Activated T-cell treated with anti-CD3 and anti-CD28 coated beads, Interleukin-2, amount 50 U/mL, for 24 hours (primary cell): ENCODE data around the gene SLAMF1.
"Not testable (repeated sequence)": the region's sequence is repeated elsewhere in the genome, so short reads cannot be mapped to it uniquely, and the experiment has no call there.

Experiments used
- DNase-seq: peaks from one replicate; pipeline ENCODE4 v3.0.0-alpha.2; 2020
- H3K27ac Mint-ChIP-seq: 2 replicates; pipeline ENCODE4 v1.8.0; 2020; ENCODE audit warnings: mild to moderate bottlenecking, mixed read lengths
- H3K27me3 Mint-ChIP-seq: 2 replicates; pipeline ENCODE4 v1.8.0; 2020; ENCODE audit warnings: mixed read lengths
- H3K36me3 Mint-ChIP-seq: 2 replicates; pipeline ENCODE4 v1.8.0; 2020; ENCODE audit warnings: low read depth, mixed read lengths
- H3K4me1 Mint-ChIP-seq: 2 replicates; pipeline ENCODE4 v1.8.0; 2020; ENCODE audit warnings: low read depth, mixed read lengths
- H3K4me3 Mint-ChIP-seq: 2 replicates; pipeline ENCODE4 v1.8.0; 2020; ENCODE audit warnings: mild to moderate bottlenecking, moderate library complexity, mixed read lengths
- H3K9me3 Mint-ChIP-seq: 2 replicates; pipeline ENCODE4 v1.8.0; 2020; ENCODE audit warnings: mixed read lengths

The SLAMF1 gene

DNA sequence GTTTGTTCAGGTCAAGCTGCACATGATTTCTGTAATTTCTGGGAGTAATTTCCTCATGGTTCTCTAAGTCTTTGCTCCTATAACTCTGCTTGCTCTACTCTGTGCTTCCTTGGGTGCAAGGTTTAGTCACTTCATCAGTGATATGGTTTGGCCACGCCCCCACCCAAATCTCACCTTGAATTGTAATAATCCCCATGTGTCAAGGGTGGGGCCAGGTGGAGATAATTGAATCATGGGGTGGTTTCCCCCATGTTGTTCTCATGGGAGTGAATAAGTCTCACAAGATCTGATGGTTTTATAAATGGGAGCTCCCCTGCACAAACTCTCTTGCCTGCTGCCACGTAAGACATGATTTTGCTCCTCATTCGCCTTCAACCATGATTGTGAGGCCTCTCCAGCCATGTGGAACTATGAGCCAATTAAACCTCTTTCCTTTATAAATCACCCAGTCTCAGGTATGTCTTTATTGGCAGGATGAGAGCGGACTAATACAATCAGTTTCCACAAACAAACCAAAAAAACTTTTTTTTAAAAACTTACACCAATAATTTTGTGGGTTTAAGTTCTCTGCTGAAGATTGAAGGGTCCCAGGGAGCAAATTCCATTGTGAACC, 19.1 kb downstream of the SLAMF1 start:
- not testable (repeated sequence) for DNase-seq, H3K9me3 Mint-ChIP-seq, H3K27me3 Mint-ChIP-seq
- peaks cover 98% of the 10 kb centered on the region for H3K36me3 Mint-ChIP-seq
- H3K4me3 Mint-ChIP-seq, result peak overlapping the region; percentile 63
- H3K4me1 Mint-ChIP-seq, result peaks cover 98% of the 10 kb centered on the region
- peak overlapping the region; percentile 98 for H3K27ac Mint-ChIP-seq

DNA sequence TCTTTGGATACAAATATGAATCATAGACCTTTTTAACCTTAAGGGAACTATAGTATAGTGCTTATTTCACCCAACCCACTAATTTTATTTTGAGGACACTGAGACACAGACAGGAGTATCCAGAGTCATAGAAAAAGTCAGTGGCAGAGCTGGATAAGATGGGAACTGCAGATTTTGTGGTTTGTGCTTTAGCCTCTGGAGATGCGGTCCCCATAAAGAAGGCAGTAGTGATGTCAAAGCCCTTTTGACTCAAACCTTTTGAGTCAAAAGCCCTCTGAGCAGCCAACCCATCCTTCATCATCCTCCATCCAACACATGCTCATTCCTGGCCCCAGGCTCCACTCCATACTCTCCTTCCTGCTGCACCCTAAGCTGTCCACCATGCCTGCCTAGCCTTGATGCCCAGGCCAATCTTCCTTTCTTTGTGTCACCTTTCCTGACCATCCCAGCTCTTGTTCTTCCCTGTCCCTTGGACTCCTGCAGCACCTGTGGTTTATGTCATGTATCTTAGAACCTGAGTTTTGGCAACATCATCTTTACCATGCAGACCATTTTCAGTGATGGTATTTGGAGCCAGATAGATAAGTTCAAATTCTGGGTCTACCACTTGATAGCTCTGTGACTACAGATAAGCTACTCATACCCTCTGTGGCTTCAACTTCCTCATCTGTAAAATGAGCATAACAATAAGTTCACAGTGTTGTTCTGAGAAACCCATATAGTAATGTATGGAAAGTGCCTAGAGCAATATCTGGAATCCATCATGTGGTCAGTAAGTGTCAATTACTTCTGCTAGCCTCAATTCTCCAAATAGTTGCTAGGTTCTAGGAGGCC, 20.1 kb downstream of the SLAMF1 start:
- peaks cover 2% of the 10 kb centered on the region for H3K9me3 Mint-ChIP-seq
- H3K4me3 Mint-ChIP-seq, result peak overlapping the region; percentile 63
- H3K36me3 Mint-ChIP-seq, result peaks cover 99% of the 10 kb centered on the region
- no peak for DNase-seq
- no peaks in the 10 kb centered on the region for H3K27me3 Mint-ChIP-seq
- H3K27ac Mint-ChIP-seq, result peak overlapping the region; percentile 98
- peaks cover 100% of the 10 kb centered on the region for H3K4me1 Mint-ChIP-seq

DNA sequence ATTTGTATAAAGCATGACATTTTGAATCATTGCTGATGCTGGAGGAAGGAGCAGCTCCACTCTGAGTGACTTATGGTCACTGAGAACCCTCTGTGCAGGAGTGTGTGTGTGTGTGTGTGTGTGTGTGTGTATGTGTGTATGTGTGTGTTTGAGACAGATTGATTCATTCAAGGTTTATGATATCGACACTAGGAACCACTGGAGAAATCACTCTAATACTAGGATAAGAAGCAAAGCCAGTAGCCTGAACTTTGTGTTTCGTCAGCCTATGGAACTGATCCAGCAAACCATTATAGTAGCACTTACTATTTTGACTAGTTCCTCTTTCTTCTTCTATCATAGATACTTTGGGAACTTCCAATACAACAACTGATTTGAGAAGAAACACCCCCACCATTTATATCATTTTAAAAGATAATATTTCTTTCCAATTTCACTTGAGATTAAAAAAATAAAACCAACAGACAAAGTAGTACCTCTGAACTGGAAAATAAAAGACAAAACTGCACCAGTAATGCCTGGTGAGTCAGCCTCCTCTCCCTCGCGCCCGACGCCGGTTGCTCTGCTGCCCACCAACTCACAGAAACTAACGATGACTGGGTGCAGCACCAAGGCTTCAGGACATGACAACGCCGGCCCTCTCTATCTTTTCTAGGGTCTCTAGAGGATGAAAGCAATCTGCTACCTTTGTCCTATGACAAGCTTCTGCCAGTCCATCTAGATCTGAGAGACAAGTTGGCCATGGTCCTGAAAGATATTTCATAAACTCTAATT, 20.9 kb downstream of the SLAMF1 start:
- DNase-seq, result peak; percentile 76
- H3K9me3 Mint-ChIP-seq, result peaks cover 2% of the 10 kb centered on the region
- H3K4me1 Mint-ChIP-seq, result peaks cover 100% of the 10 kb centered on the region
- H3K27me3 Mint-ChIP-seq, result no peaks in the 10 kb centered on the region
- H3K36me3 Mint-ChIP-seq, result peaks cover 99% of the 10 kb centered on the region
- peak overlapping the region; percentile 63 for H3K4me3 Mint-ChIP-seq
- peak overlapping the region; percentile 98 for H3K27ac Mint-ChIP-seq

DNA sequence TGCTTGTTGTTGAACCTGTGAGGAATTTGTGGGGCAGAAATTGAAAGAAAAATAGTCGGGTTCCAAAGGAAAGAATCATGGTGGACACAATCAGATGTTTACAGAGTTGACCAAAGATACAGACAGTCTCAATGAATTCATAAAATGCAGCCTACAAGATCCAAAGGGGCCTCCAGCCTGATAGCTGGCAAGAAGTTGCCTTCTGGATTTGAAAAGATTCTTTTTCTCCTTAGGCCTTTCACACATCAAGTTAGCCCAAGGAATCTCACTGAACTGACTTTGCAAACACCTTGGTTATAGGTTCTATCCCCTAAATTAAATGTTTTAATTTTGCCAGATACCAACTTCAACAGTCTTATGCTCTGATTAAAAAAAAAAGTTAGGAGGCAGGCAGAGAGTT, 21.5 kb downstream of the SLAMF1 start:
- Mint-ChIP-seq H3K27me3 (no peaks in the 10 kb centered on the region), H3K4me1 (peaks cover 97% of the 10 kb centered on the region), H3K9me3 (peaks cover 2% of the 10 kb centered on the region), H3K27ac (peak overlapping the region; percentile 98), H3K36me3 (peaks cover 97% of the 10 kb centered on the region), H3K4me3 (peak overlapping the region; percentile 63)
- DNase-seq, result no peak

DNA sequence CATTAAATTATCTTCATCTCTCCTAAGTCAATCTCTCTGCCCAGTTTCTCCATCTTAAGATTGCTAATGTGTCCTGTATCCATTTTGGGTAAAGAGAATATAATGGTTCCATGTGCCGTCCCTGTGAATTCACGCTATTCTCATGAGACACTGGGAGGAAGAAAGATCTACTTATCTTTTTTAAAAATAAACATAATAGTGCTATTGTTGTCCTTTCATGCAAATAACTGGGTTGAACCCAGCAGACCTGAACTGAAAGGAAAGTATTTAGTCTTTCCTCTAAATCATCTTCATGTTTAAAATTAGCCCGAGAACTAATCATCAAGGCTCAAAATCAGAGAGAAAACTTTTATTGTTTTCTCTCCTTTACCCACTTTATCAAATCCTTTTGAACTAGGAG, 22.4 kb downstream of the SLAMF1 start:
- peak overlapping the region; percentile 63 for H3K4me3 Mint-ChIP-seq

DNA sequence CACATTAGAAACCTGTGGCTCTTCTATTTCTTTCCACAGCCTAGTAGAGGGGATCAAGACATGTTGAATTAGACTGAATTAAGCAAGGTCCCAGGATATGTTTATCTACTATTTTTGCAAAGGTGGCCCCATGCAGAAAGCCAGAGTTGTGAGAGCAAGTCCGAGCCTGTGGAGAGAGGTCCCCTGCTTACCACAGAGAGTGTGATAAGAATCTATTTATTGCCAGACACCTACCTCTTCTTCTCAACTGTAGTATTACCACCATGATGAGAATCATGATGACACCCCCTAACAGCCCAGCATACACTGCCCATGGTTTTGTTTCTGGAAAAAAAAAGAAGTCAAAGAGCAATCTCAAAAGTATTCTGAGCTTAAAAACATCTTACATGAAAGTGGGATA, 23.0 kb downstream of the SLAMF1 start:
- no peak for DNase-seq
- Mint-ChIP-seq H3K9me3 (peaks cover 2% of the 10 kb centered on the region), H3K27me3 (no peaks in the 10 kb centered on the region), H3K4me1 (peaks cover 96% of the 10 kb centered on the region), H3K4me3 (peak overlapping the region; percentile 63), H3K36me3 (peaks cover 96% of the 10 kb centered on the region), H3K27ac (peak overlapping the region; percentile 98)

More for the DNA sequence above, 22.4 kb downstream of the SLAMF1 start:
- Mint-ChIP-seq H3K4me1 (peaks cover 96% of the 10 kb centered on the region), H3K9me3 (peaks cover 2% of the 10 kb centered on the region), H3K27ac (peak overlapping the region; percentile 98), H3K27me3 (no peaks in the 10 kb centered on the region), H3K36me3 (peaks cover 96% of the 10 kb centered on the region)
- no peak for DNase-seq

DNA sequence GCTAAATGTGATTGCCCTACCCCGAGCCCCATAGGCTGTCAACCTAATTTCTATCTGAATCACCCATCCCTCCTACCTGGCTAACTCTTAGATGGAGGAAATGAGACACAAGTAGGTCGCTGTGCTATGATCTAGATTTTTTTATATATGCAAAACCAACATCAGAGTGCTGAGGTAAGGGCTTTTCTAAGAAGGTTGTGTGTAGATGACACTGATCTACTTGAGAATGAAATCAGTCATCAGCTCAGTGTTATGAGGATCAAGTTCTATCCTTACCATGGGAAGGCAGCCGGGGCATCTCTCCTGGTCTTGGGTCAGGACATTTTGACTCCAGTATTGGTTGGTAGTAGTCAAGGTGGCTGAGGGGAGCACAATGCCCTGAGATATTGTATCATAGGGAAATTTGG, 23.6 kb downstream of the SLAMF1 start:
- DNase-seq, result no peak
- Mint-ChIP-seq H3K9me3 (peaks cover 2% of the 10 kb centered on the region), H3K4me3 (peak overlapping the region; percentile 63), H3K36me3 (peaks cover 95% of the 10 kb centered on the region), H3K27me3 (no peaks in the 10 kb centered on the region), H3K4me1 (peaks cover 94% of the 10 kb centered on the region), H3K27ac (peak overlapping the region; percentile 98)

DNA sequence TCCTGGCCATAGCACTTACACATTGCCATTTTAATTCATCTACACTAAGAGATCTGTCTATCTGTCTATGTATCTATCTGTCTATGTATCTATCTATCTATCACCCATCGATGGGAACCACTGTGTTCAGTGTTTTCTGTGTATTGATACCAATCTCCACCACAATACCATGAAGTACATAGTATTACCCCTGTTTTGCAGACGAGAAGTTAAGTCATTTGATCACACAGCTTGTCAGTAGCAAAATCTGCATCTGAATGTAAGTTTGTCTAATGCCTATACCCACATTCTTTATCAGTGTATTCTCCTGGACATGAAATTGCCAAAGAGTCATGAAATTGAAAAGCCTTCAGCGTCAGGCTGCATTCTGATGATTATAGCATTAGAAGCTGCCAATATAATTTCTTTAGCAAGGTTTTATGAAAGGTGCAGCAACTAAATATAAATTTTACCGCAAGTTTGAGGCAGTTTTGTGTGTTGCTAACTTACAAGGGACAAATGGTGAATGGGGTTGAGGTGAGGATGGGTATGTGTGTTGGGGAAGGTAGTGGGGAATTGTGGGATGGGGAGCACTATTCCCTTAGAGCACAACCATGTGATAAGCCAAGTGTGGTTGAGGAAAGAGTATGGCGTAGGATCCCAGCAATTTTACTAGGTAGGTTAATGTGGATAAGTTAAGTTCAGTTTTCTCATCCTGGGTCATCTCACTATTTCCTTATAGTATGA, 24.2 kb downstream of the SLAMF1 start:
- H3K9me3 Mint-ChIP-seq, result peaks cover 2% of the 10 kb centered on the region
- peaks cover 95% of the 10 kb centered on the region for H3K36me3 Mint-ChIP-seq
- no peak for DNase-seq
- no peaks in the 10 kb centered on the region for H3K27me3 Mint-ChIP-seq
- H3K4me3 Mint-ChIP-seq, result peak overlapping the region; percentile 63
- peaks cover 94% of the 10 kb centered on the region for H3K4me1 Mint-ChIP-seq
- H3K27ac Mint-ChIP-seq, result peak overlapping the region; percentile 98

DNA sequence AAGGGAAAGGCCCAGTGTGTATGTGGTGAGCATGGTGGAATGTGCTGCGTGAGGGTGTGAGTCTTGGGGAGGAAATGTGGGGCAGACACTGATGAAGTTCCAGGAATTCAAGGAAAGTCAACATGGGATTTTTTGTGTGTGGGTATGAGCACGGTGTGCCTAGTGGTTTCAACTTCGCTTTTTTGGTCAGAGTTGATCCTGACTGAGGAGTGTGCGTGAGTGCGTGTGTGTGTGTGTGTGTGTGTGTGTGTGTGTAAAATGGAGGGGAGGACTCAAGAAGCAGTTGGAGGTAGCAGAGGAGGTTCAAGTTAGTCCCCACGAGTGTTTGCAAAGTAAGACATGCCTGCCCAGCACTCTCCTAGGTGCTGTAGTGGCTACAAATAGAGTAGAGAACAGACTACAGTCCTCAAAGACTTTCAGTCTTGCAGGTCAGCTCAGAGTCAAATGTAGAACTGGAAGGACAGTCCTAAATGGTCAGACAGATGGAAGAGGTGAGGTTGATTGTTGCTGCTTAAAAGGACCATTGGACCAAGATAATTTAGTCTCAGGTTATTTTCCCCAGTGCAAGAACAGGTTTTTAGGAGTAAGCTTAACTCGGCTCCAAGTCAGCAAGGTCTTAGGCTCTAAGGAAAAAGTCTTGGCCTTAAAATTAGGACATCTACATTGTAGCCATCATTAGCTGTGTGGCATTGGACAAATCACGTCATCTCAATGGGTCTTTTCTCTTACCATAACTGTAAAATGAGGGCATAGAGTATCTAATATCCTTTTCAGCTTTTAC, 25.0 kb downstream of the SLAMF1 start:
- Mint-ChIP-seq H3K36me3 (peaks cover 95% of the 10 kb centered on the region), H3K9me3 (peaks cover under 1% of the 10 kb centered on the region), H3K27me3 (no peaks in the 10 kb centered on the region), H3K27ac (peak overlapping the region; percentile 98), H3K4me3 (peak overlapping the region; percentile 41), H3K4me1 (peaks cover 89% of the 10 kb centered on the region)
- DNase-seq, result no peak

DNA sequence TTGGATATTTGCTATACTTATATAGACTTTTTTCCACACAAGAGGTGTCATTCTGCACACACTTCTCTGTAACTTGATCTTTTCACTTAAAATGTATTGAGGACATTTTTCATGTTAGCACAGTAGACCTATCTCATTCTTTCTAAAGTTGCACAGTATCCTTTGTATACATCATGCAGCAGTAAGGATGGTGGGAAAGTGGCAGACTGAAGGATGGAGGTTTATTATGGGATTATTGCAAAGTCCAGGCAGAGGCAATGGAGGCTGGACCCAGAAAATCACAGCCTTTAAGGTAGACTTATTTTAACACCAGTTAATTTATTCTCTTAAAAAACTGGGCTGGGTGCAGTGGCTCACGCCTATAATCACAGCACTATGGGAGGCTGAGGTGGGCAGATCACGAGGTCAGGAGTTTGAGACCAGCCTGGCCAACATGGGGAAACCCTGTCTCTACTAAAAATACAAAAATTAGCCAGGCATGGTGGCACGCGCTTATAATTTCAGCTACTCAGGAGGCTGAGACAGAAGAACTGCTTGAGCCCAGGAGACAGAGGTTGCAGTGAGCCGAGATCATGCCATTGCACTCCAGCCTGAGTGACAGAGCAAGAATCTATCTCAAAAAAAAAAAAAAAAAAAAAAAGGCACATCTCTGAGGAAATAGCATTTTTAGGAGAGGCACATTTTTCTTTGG, 25.8 kb downstream of the SLAMF1 start:
- DNase-seq, result no peak
- Mint-ChIP-seq H3K27ac (peak overlapping the region; percentile 98), H3K36me3 (peaks cover 95% of the 10 kb centered on the region), H3K4me3 (peak overlapping the region; percentile 41), H3K27me3 (no peaks in the 10 kb centered on the region), H3K4me1 (peaks cover 87% of the 10 kb centered on the region), H3K9me3 (no peaks in the 10 kb centered on the region)

DNA sequence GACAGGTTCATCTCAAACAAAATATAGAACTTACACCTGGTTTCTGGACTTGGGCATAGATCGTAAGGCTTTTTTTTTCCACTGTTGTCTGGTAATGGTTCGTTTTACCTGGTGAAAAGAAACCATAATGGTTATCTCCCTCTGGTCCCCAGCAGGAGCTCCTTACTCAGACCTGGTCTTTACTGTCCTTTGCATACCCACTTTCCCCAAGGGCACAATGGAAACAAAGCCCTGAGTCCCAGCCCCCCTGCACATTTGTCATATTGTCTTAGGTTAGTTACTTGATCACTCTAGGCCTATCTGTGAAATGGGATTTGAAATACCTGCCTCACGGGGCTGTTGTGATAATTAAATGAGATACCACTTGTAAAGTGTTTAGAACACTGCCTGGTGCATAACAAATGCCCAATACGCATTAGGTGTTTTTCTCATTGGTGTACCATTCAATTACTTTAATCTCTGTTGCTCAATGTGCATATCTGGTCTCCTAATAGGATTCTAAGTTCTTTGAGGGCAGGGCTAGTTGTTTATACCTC, 27.0 kb downstream of the SLAMF1 start:
- H3K36me3 Mint-ChIP-seq, result peaks cover 92% of the 10 kb centered on the region
- H3K27me3 Mint-ChIP-seq, result no peaks in the 10 kb centered on the region
- DNase-seq, result no peak
- peaks cover 80% of the 10 kb centered on the region for H3K4me1 Mint-ChIP-seq
- no peak overlapping the region for H3K4me3 Mint-ChIP-seq
- peak overlapping the region; percentile 76 for H3K27ac Mint-ChIP-seq
- no peaks in the 10 kb centered on the region for H3K9me3 Mint-ChIP-seq

DNA sequence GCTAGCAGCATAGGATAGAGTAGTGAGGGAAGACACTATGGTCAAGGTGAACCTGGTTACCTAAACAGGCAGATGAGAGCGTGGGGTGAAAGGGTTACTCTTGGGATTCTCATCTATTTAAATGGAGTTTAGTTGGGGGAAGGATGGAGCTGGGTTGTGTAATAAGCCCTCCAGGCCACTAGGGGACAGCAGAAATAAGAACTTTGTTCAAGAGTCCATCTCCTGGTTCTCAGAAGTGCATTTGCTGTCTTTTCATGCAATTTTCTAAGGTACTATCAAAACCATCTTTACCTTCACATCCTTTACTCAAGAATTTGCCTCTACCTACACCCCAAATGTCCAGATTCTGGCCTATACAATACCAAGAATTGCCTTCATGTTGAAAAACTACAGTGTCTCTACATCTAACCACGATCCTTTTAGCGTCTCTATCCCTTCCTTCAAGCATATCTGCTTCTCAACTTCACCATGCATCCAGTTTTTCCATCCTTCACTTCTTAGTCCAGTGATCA, 28.0 kb downstream of the SLAMF1 start:
- no peaks in the 10 kb centered on the region for H3K9me3 Mint-ChIP-seq
- H3K27ac Mint-ChIP-seq, result peak overlapping the region; percentile 79
- H3K36me3 Mint-ChIP-seq, result peaks cover 89% of the 10 kb centered on the region
- H3K4me1 Mint-ChIP-seq, result peaks cover 73% of the 10 kb centered on the region
- H3K4me3 Mint-ChIP-seq, result no peak overlapping the region
- no peak for DNase-seq
- H3K27me3 Mint-ChIP-seq, result no peaks in the 10 kb centered on the region

DNA sequence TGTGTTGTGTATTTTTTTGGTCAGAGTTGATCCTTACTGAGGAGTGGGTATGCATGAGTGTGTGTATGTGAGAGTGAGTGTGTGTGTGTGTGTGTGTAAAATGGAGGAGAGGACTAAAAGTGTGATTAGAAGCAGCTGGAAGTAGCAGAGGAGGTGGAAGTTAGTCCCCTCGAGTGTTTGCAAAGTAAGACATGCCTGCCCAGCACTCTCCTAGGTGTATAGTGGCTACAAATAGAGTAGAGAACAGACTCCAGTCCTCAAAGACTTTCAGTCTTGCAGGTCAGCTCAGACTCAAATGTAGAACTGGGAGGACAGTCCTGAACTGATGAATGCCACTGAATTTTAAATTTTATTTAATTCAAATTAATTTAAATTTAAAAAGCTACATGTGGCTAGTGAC, 28.5 kb downstream of the SLAMF1 start:
- Mint-ChIP-seq H3K27ac (peak overlapping the region; percentile 38), H3K36me3 (peaks cover 89% of the 10 kb centered on the region)
- DNase-seq, result no peak

More for the DNA sequence above, 28.5 kb downstream of the SLAMF1 start:
- H3K4me1 Mint-ChIP-seq, result peaks cover 72% of the 10 kb centered on the region
- H3K4me3 Mint-ChIP-seq, result no peak overlapping the region
- no peaks in the 10 kb centered on the region for H3K27me3 Mint-ChIP-seq
- H3K9me3 Mint-ChIP-seq, result no peaks in the 10 kb centered on the region
